HepG2 (cell line): ENCODE data around the gene ARHGAP30.

Experiments used
- AFF4 ChIP-seq: sonication (generic); formaldehyde crosslinking; IDR thresholded peaks from 2 replicates; pipeline ENCODE4 v1.4.0; 2020; ENCODE audit warnings: missing genetic modification reagents
- DPF2 ChIP-seq: sonication (generic); formaldehyde crosslinking; IDR thresholded peaks from 2 replicates; pipeline ENCODE4 v1.4.0; 2020; ENCODE audit warnings: mild to moderate bottlenecking, low read depth, missing genetic modification reagents, borderline replicate concordance
- GTF2F1 ChIP-seq: fragments of 150-350 bp; IDR thresholded peaks from 2 replicates; pipeline ENCODE4 v1.6.1; 2014; ENCODE audit warnings: low read length
- POLR2A ChIP-seq, 2 experiments: IDR thresholded peaks; 2 replicates each; pipeline ENCODE4 v1.6.1; 2011; ENCODE audit warnings: low read depth in 2 of 2, low read length in 2 of 2, mild to moderate bottlenecking in 1 of 2, moderate library complexity in 1 of 2; ENCODE audit not compliant: insufficient read depth in 1 of 2
- TAF1 ChIP-seq: sonication (generic); formaldehyde crosslinking; IDR thresholded peaks from 2 replicates; pipeline ENCODE4 v1.4.0; 2020; ENCODE audit warnings: missing genetic modification reagents
- ZBTB4 ChIP-seq: sonication (generic); formaldehyde crosslinking; IDR thresholded peaks from 2 replicates; pipeline ENCODE4 v1.4.0; 2020; ENCODE audit warnings: missing genetic modification reagents, mild to moderate bottlenecking, borderline replicate concordance
- TF ChIP-seq, protein P1 (sequence below): sonication (generic); formaldehyde crosslinking; IDR thresholded peaks from 2 replicates; pipeline ENCODE4 v1.5.0; 2020; ENCODE audit warnings: mild to moderate bottlenecking, missing genetic modification reagents, moderate library complexity
- TF ChIP-seq, protein P2 (sequence below): IDR thresholded peaks from 2 replicates; pipeline ENCODE4 v1.6.1; 2016; ENCODE audit warnings: low read depth, control low read depth

DNA sequence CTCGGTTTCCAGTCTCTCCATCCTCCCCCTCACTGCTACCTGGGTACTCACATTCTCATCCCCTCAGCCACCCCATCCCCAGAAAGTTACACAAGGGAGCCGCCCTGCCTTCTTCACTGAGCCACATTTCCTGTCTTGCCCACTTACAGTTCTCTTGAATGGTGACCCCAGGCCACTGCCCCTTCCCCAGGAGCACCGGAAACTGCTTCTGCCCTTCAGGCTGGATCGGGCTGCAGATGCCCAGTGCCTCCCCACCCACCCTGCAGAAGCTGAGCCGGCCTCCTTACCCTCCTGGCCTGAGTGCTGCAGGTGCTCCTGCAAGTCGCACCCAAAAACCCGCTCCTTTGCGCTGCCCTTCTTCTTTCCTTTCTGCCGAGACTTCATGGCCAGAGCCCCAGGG lies 450 bp downstream of the ARHGAP30 start:
- TF ChIP-seq POLR2A (IDR thresholded peaks at IDR 0.05; ENCODE audit: insufficient read depth in 1 of 2, low read depth in 2 of 2, low read length in 2 of 2) (no peak), TAF1 (CRISPR knock-in tag) (no peak), AFF4 (no peak), ZBTB4 (CRISPR knock-in tag) (no peak), DPF2 (CRISPR knock-in tag) (no peak), GTF2F1 (no peak)
- TF ChIP-seq, protein P1, sequence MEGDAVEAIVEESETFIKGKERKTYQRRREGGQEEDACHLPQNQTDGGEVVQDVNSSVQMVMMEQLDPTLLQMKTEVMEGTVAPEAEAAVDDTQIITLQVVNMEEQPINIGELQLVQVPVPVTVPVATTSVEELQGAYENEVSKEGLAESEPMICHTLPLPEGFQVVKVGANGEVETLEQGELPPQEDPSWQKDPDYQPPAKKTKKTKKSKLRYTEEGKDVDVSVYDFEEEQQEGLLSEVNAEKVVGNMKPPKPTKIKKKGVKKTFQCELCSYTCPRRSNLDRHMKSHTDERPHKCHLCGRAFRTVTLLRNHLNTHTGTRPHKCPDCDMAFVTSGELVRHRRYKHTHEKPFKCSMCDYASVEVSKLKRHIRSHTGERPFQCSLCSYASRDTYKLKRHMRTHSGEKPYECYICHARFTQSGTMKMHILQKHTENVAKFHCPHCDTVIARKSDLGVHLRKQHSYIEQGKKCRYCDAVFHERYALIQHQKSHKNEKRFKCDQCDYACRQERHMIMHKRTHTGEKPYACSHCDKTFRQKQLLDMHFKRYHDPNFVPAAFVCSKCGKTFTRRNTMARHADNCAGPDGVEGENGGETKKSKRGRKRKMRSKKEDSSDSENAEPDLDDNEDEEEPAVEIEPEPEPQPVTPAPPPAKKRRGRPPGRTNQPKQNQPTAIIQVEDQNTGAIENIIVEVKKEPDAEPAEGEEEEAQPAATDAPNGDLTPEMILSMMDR (CRISPR knock-in tag) = no peak
- TF ChIP-seq, protein P2, sequence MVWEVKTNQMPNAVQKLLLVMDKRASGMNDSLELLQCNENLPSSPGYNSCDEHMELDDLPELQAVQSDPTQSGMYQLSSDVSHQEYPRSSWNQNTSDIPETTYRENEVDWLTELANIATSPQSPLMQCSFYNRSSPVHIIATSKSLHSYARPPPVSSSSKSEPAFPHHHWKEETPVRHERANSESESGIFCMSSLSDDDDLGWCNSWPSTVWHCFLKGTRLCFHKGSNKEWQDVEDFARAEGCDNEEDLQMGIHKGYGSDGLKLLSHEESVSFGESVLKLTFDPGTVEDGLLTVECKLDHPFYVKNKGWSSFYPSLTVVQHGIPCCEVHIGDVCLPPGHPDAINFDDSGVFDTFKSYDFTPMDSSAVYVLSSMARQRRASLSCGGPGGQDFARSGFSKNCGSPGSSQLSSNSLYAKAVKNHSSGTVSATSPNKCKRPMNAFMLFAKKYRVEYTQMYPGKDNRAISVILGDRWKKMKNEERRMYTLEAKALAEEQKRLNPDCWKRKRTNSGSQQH (CRISPR knock-in tag) = no peak
